Measurements from ENCODE around the gene MAPK9. TPM values are rescaled to one million over a fixed set of nuclear protein-coding genes. Genes with fewer than 3 reads are reported as not detected.

The MAPK9 gene
- total and polyA plus RNA-seq, 9 donors, result 12.8 to 35.9 (median 28.8) TPM

- intact Hi-C loops (cut with DNase I), result no loop called here
- TF ChIP-seq POLR2A (IDR thresholded peaks at IDR 0.05), result no peak
- TF ChIP-seq, protein P1, sequence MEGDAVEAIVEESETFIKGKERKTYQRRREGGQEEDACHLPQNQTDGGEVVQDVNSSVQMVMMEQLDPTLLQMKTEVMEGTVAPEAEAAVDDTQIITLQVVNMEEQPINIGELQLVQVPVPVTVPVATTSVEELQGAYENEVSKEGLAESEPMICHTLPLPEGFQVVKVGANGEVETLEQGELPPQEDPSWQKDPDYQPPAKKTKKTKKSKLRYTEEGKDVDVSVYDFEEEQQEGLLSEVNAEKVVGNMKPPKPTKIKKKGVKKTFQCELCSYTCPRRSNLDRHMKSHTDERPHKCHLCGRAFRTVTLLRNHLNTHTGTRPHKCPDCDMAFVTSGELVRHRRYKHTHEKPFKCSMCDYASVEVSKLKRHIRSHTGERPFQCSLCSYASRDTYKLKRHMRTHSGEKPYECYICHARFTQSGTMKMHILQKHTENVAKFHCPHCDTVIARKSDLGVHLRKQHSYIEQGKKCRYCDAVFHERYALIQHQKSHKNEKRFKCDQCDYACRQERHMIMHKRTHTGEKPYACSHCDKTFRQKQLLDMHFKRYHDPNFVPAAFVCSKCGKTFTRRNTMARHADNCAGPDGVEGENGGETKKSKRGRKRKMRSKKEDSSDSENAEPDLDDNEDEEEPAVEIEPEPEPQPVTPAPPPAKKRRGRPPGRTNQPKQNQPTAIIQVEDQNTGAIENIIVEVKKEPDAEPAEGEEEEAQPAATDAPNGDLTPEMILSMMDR (IDR thresholded peaks at IDR 0.05), result no peak
- TF ChIP-seq EP300 (IDR thresholded peaks at IDR 0.05), result no peak
- 65 to 96% (median 74%) methylated on average over 50 of the region's 50 CpGs for WGBS, 3 donors
- no peaks in the 10 kb centered on the region for H3K27me3 ChIP-seq
- peak in 3 of 5 donors; percentile 43 to 83 (median 56) for DNase-seq
- no peak overlapping the region for H3K27ac ChIP-seq
- no peak overlapping the region for H3K4me3 ChIP-seq
- no peaks in the 10 kb centered on the region for H3K36me3 ChIP-seq
- H3K4me1 ChIP-seq (ENCODE audit: insufficient read depth), result no peaks in the 10 kb centered on the region
- H3K9me3 ChIP-seq, result no peaks in the 10 kb centered on the region
Observed at GRCh38 chr5:180313677-180314505, 22.0 kb upstream of the MAPK9 start.

GRCh38 chr5:180311216-180311615 is 19.3 kb upstream of the MAPK9 start:
- Histone ChIP-seq H3K27me3 (no peaks in the 10 kb centered on the region), H3K4me1 (ENCODE audit: insufficient read depth) (no peaks in the 10 kb centered on the region), H3K36me3 (no peaks in the 10 kb centered on the region), H3K4me3 (no peak overlapping the region), H3K9me3 (no peaks in the 10 kb centered on the region), H3K27ac (no peak overlapping the region)
- intact Hi-C loops (cut with DNase I), result no loop called here
- TF ChIP-seq EP300 (IDR thresholded peaks at IDR 0.05), result no peak
- TF ChIP-seq, protein P1 (IDR thresholded peaks at IDR 0.05), result no peak
- TF ChIP-seq POLR2A (IDR thresholded peaks at IDR 0.05), result no peak
- no peak for DNase-seq
- 81 to 91% (median 90%) methylated on average over 11 of the region's 11 CpGs for WGBS, 3 donors

- DNase-seq, result no peak
- 90 to 97% (median 91%) methylated on average over 7 to 8 of the region's 8 CpGs for WGBS, 3 donors
- TF ChIP-seq POLR2A (IDR thresholded peaks at IDR 0.05), result no peak
- no peak for TF ChIP-seq EP300 (IDR thresholded peaks at IDR 0.05)
- TF ChIP-seq, protein P1 (IDR thresholded peaks at IDR 0.05), result no peak
- Histone ChIP-seq H3K4me1 (ENCODE audit: insufficient read depth) (no peaks in the 10 kb centered on the region), H3K36me3 (no peaks in the 10 kb centered on the region), H3K27ac (no peak overlapping the region), H3K4me3 (no peak overlapping the region), H3K27me3 (no peaks in the 10 kb centered on the region), H3K9me3 (no peaks in the 10 kb centered on the region)
- intact Hi-C loops (cut with DNase I), result no loop called here
Observed at GRCh38 chr5:180306796-180307195, 14.9 kb upstream of the MAPK9 start.

- TF ChIP-seq EP300 (IDR thresholded peaks at IDR 0.05), result no peak
- TF ChIP-seq, protein P1 (IDR thresholded peaks at IDR 0.05), result no peak
- TF ChIP-seq POLR2A (IDR thresholded peaks at IDR 0.05), result no peak
- no peak overlapping the region for H3K27ac ChIP-seq
- WGBS, 3 donors, result 68 to 73% (median 72%) methylated on average over 12 of the region's 12 CpGs
- H3K27me3 ChIP-seq, result no peaks in the 10 kb centered on the region
- no peaks in the 10 kb centered on the region for H3K4me1 ChIP-seq (ENCODE audit: insufficient read depth)
- DNase-seq, result no peak
- no peaks in the 10 kb centered on the region for H3K36me3 ChIP-seq
- no peak overlapping the region for H3K4me3 ChIP-seq
- H3K9me3 ChIP-seq, result no peaks in the 10 kb centered on the region
- intact Hi-C loops (cut with DNase I), result no loop called here
Observed at GRCh38 chr5:180305481-180305880, 13.6 kb upstream of the MAPK9 start.

Data from ovary (tissue), 9 donors.